Stimulated activated naive CD8-positive, alpha-beta T cell treated with anti-CD3 and anti-CD28 coated beads, Interleukin-15, amount 100 ng/mL, for 72 hours (primary cell): ENCODE measurements around the gene FOXA3.
A peak's percentile ranks its signal among the peaks of the same experiment; 100 is the strongest.

Experiments used
- ATAC-seq: fragments of 150-1000 bp; cut with Tn5 transposase; 2 replicates; pipeline ENCODE4 v1.10.0; 2021; ENCODE audit warnings: mild to moderate bottlenecking, moderate library complexity
- DNase-seq, 2 donors: peaks; one replicate each; pipeline ENCODE4 v3.0.0; 2021 to 2022
- H3K27ac Mint-ChIP-seq, 2 donors: one replicate each; pipeline ENCODE4 v1.8.0; 2022; ENCODE audit warnings: mild to moderate bottlenecking in 2 of 2, mixed read lengths in 2 of 2, moderate library complexity in 2 of 2
- H3K27me3 Mint-ChIP-seq: one replicate; pipeline ENCODE4 v1.8.0; 2022; ENCODE audit warnings: mixed read lengths
- H3K4me1 Mint-ChIP-seq: one replicate; pipeline ENCODE4 v1.8.0; 2022; ENCODE audit warnings: mild to moderate bottlenecking, mixed read lengths
- H3K4me3 Mint-ChIP-seq, 2 donors: one replicate each; pipeline ENCODE4 v1.8.0; 2022; ENCODE audit warnings: mild to moderate bottlenecking in 2 of 2, mixed read lengths in 2 of 2, moderate library complexity in 1 of 2
- H3K9me3 Mint-ChIP-seq, 2 donors: one replicate each; pipeline ENCODE4 v1.8.0; 2022; ENCODE audit warnings: mixed read lengths in 2 of 2

FOXA3 gene

GRCh38 chr19:45876411-45877197 is 12.5 kb downstream of the FOXA3 start:
- no peaks in the 10 kb centered on the region for H3K9me3 Mint-ChIP-seq
- ATAC-seq (peak; percentile 54), DNase-seq (peak; percentile 33 to 39)
- peaks cover 27% of the 10 kb centered on the region for H3K4me1 Mint-ChIP-seq
- peak overlapping the region; percentile 59 to 66 for H3K4me3 Mint-ChIP-seq
- peaks cover 49% of the 10 kb centered on the region for H3K27me3 Mint-ChIP-seq
- H3K27ac Mint-ChIP-seq: peak overlapping the region in 1 of 2 donors; percentile 59

- H3K27ac Mint-ChIP-seq: no peak overlapping the region
- H3K4me3 Mint-ChIP-seq: no peak overlapping the region
- peaks cover 49% of the 10 kb centered on the region for H3K27me3 Mint-ChIP-seq
- peak; percentile 76 for ATAC-seq
- H3K4me1 Mint-ChIP-seq: peaks cover 39% of the 10 kb centered on the region
- no peaks in the 10 kb centered on the region for H3K9me3 Mint-ChIP-seq
- DNase-seq: no peak
These were observed 14.1 kb downstream of the FOXA3 start for GRCh38 chr19:45878043-45878794.

GRCh38 chr19:45879055-45879454 is 14.9 kb downstream of the FOXA3 start:
- DNase-seq (no peak), ATAC-seq (no peak)
- Mint-ChIP-seq H3K9me3 (no peaks in the 10 kb centered on the region), H3K4me1 (peaks cover 48% of the 10 kb centered on the region), H3K4me3 (no peak overlapping the region), H3K27ac (no peak overlapping the region), H3K27me3 (peaks cover 44% of the 10 kb centered on the region)

- H3K4me3 Mint-ChIP-seq: no peak overlapping the region
- peaks cover 35% of the 10 kb centered on the region for H3K27me3 Mint-ChIP-seq
- no peak overlapping the region for H3K27ac Mint-ChIP-seq
- ATAC-seq (no peak), DNase-seq (no peak)
- H3K4me1 Mint-ChIP-seq: peaks cover 51% of the 10 kb centered on the region
- H3K9me3 Mint-ChIP-seq: no peaks in the 10 kb centered on the region
These were observed 15.8 kb downstream of the FOXA3 start for GRCh38 chr19:45879971-45880370.

- no peak for ATAC-seq
- DNase-seq: no peak
These were observed 17.2 kb downstream of the FOXA3 start for GRCh38 chr19:45881082-45881908.

GRCh38 chr19:45881909-45882528 is 17.9 kb downstream of the FOXA3 start:
- H3K9me3 Mint-ChIP-seq: no peaks in the 10 kb centered on the region
- no peak overlapping the region for H3K27ac Mint-ChIP-seq
- H3K4me3 Mint-ChIP-seq: no peak overlapping the region
- no peak for ATAC-seq
- H3K4me1 Mint-ChIP-seq: peaks cover 49% of the 10 kb centered on the region
- DNase-seq: no peak
- peaks cover 19% of the 10 kb centered on the region for H3K27me3 Mint-ChIP-seq

More at GRCh38 chr19:45881082-45881908, 17.2 kb downstream of the FOXA3 start:
- Mint-ChIP-seq H3K27me3 (peaks cover 21% of the 10 kb centered on the region), H3K4me1 (peaks cover 49% of the 10 kb centered on the region), H3K4me3 (no peak overlapping the region), H3K27ac (no peak overlapping the region), H3K9me3 (no peaks in the 10 kb centered on the region)

GRCh38 chr19:45882652-45883585 is 18.8 kb downstream of the FOXA3 start:
- DNase-seq: peak; percentile 86 to 87
- peak overlapping the region; percentile 69 to 82 for H3K4me3 Mint-ChIP-seq

GRCh38 chr19:45883586-45883880 is 19.4 kb downstream of the FOXA3 start:
- DNase-seq (no peak), ATAC-seq (no peak)
- H3K4me1 Mint-ChIP-seq: peaks cover 44% of the 10 kb centered on the region
- H3K9me3 Mint-ChIP-seq: no peaks in the 10 kb centered on the region
- H3K27ac Mint-ChIP-seq: peak overlapping the region in 1 of 2 donors; percentile 87
- peak overlapping the region; percentile 69 to 82 for H3K4me3 Mint-ChIP-seq
- peaks cover 4% of the 10 kb centered on the region for H3K27me3 Mint-ChIP-seq

More at GRCh38 chr19:45882652-45883585, 18.8 kb downstream of the FOXA3 start:
- no peak for ATAC-seq
- H3K4me1 Mint-ChIP-seq: peaks cover 50% of the 10 kb centered on the region
- H3K27ac Mint-ChIP-seq: peak overlapping the region in 1 of 2 donors; percentile 87
- H3K9me3 Mint-ChIP-seq: no peaks in the 10 kb centered on the region
- H3K27me3 Mint-ChIP-seq: peaks cover 10% of the 10 kb centered on the region

GRCh38 chr19:45883881-45884681 is 20.0 kb downstream of the FOXA3 start:
- H3K4me1 Mint-ChIP-seq: peaks cover 42% of the 10 kb centered on the region
- no peaks in the 10 kb centered on the region for H3K27me3 Mint-ChIP-seq
- peak overlapping the region; percentile 46 to 69 for H3K4me3 Mint-ChIP-seq
- H3K9me3 Mint-ChIP-seq: no peaks in the 10 kb centered on the region
- H3K27ac Mint-ChIP-seq: no peak overlapping the region
- DNase-seq (no peak), ATAC-seq (no peak)

GRCh38 chr19:45884682-45885555 is 20.8 kb downstream of the FOXA3 start:
- H3K9me3 Mint-ChIP-seq: no peaks in the 10 kb centered on the region
- DNase-seq: peak; percentile 52 to 53

GRCh38 chr19:45885556-45886426 is 21.7 kb downstream of the FOXA3 start, which contains the start of gene IRF2BP1:
Gene IRF2BP1, minus strand, starts transcription at chr19:45886141. Its CDS starts 367 bp downstream, at chr19:45885774.
- Mint-ChIP-seq H3K4me3 (peak within 1 kb of the TSS; percentile 91 to 92), H3K27ac (peak within 1 kb of the TSS; percentile 90 to 99), H3K9me3 (no peaks in the 10 kb centered on the region), H3K4me1 (peaks cover 42% of the 10 kb centered on the region), H3K27me3 (no peaks in the 10 kb centered on the region)
- peak; percentile 91 for DNase-seq
- peak; percentile 81 for ATAC-seq

More at GRCh38 chr19:45884682-45885555, 20.8 kb downstream of the FOXA3 start:
- Mint-ChIP-seq H3K4me1 (peaks cover 42% of the 10 kb centered on the region), H3K27me3 (no peaks in the 10 kb centered on the region), H3K4me3 (peak overlapping the region; percentile 55 to 92), H3K27ac (no peak overlapping the region)
- peak; percentile 2 for ATAC-seq
